Endothelial cell (in vitro differentiated cells): ENCODE measurements around the gene FGB. TPM values are rescaled to one million over a fixed set of nuclear protein-coding genes. Genes with fewer than 3 reads are reported as not detected.

Experiments
- DNase-seq: peaks from one replicate; pipeline ENCODE4 v3.0.0; 2021; ENCODE audit warnings: low spot score
- H3K27ac Mint-ChIP-seq: one replicate; pipeline ENCODE4 v1.8.0; 2021; ENCODE audit warnings: mixed read lengths, inconsistent platforms; ENCODE audit not compliant: unreplicated experiment
- H3K27me3 Mint-ChIP-seq: one replicate; pipeline ENCODE4 v1.8.0; 2021; ENCODE audit warnings: mild to moderate bottlenecking, moderate library complexity, mixed read lengths, inconsistent platforms; ENCODE audit not compliant: unreplicated experiment
- H3K36me3 Mint-ChIP-seq: one replicate; pipeline ENCODE4 v1.8.0; 2021; ENCODE audit warnings: mild to moderate bottlenecking, low read depth, mixed read lengths, inconsistent platforms; ENCODE audit not compliant: unreplicated experiment
- H3K4me1 Mint-ChIP-seq: one replicate; pipeline ENCODE4 v1.8.0; 2021; ENCODE audit warnings: mild to moderate bottlenecking, mixed read lengths, inconsistent platforms; ENCODE audit not compliant: unreplicated experiment
- H3K4me3 Mint-ChIP-seq: one replicate; pipeline ENCODE4 v1.8.0; 2021; ENCODE audit warnings: mild to moderate bottlenecking, mixed read lengths, inconsistent platforms; ENCODE audit not compliant: unreplicated experiment
- H3K9me3 Mint-ChIP-seq: one replicate; pipeline ENCODE4 v1.8.0; 2021; ENCODE audit warnings: mixed read lengths, inconsistent platforms; ENCODE audit not compliant: unreplicated experiment
- total RNA-seq: library from RNA; stranded (reverse); fragmentation: NEBNext Ultra II Directional; extraction: Animal tissue kit (Norgen Biotek cat#: 25700); gene quantifications from one replicate; pipeline ENCODE4 v1.2.1, GENCODE V29; 2021; ENCODE audit not compliant: unreplicated experiment
- TF ChIP-seq, protein P1 (sequence below): fragments of 200-600 bp; sonication (generic); IDR thresholded peaks from one replicate; pipeline ENCODE4 v1.5.0; 2021; ENCODE audit warnings: antibody characterized with exemption; ENCODE audit not compliant: unreplicated experiment

The FGB gene
- total RNA-seq, 1 donor from 2014 or later = not detected

DNA sequence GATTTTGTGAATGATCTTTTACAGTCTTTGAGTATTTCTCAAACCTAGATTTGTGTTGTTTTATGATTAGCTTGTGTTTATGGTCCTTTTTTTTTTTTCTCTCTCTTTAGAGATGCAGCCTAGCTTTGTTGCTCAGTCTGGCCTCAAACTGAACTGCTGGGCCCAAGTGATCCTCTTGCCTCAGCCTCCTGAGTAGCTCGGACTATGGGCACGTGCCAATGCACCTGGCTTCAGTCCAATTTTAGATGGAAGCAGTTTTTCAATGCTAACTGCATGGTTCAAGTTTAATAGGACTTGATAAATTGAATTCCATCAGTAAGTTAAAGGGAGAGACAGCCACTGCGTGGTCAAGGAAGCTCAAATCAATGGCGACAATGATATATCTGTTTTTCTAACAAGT, 53.5 kb downstream of the FGB start:
- Mint-ChIP-seq H3K4me3 (no peak overlapping the region), H3K4me1 (no peaks in the 10 kb centered on the region), H3K9me3 (no peaks in the 10 kb centered on the region), H3K27ac (no peak overlapping the region), H3K27me3 (no peaks in the 10 kb centered on the region), H3K36me3 (no peaks in the 10 kb centered on the region)
- TF ChIP-seq, protein P1, sequence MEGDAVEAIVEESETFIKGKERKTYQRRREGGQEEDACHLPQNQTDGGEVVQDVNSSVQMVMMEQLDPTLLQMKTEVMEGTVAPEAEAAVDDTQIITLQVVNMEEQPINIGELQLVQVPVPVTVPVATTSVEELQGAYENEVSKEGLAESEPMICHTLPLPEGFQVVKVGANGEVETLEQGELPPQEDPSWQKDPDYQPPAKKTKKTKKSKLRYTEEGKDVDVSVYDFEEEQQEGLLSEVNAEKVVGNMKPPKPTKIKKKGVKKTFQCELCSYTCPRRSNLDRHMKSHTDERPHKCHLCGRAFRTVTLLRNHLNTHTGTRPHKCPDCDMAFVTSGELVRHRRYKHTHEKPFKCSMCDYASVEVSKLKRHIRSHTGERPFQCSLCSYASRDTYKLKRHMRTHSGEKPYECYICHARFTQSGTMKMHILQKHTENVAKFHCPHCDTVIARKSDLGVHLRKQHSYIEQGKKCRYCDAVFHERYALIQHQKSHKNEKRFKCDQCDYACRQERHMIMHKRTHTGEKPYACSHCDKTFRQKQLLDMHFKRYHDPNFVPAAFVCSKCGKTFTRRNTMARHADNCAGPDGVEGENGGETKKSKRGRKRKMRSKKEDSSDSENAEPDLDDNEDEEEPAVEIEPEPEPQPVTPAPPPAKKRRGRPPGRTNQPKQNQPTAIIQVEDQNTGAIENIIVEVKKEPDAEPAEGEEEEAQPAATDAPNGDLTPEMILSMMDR = no peak
- DNase-seq = no peak

DNA sequence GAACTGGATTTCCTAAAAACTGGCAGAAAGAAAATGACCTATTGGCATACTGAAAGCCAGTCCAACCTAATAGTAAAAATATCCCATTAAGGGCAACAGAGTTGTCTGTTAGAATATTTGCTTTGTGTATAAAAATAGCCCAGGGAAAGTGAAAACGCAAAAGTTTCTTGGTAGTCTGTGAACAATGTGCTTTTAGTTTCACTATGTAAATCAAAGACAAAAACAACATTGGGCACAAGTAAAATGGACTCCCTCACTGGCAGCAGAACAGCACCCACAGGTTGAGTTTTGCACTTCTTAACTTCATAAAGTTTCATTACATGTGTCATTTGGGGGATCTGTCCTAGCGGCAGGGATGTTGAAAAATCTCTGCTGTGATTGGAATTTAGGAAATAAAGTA, 53.9 kb downstream of the FGB start:
- Mint-ChIP-seq H3K27me3 (no peaks in the 10 kb centered on the region), H3K36me3 (no peaks in the 10 kb centered on the region), H3K4me3 (no peak overlapping the region), H3K27ac (no peak overlapping the region), H3K4me1 (no peaks in the 10 kb centered on the region), H3K9me3 (no peaks in the 10 kb centered on the region)
- TF ChIP-seq, protein P1 = no peak
- no peak for DNase-seq

DNA sequence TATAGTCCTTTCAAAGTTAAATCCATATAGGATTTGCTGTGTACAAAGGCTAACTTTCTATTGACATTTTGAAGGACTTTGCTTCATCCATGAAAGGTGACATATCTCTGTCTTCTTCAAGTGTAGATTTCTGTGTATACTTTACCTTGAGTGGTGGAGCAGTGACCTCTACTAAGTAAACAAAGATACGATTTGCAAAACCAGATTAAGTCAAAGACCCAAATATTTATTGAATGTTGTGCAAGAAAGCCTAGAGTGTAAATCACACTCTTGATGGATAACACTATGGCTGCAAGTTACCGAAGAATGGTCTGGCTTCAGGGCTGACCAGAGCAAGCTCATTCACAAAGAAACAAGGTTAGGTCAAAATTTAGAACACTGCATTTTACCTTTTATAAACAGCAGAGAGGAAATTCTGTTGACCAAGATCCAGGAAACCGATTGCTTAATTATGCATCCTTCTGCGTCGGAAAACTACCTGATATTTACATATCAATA, 55.1 kb downstream of the FGB start:
- no peak overlapping the region for H3K27ac Mint-ChIP-seq
- no peaks in the 10 kb centered on the region for H3K27me3 Mint-ChIP-seq
- TF ChIP-seq, protein P1 = no peak
- H3K4me1 Mint-ChIP-seq = no peaks in the 10 kb centered on the region
- DNase-seq = no peak
- no peaks in the 10 kb centered on the region for H3K9me3 Mint-ChIP-seq
- no peak overlapping the region for H3K4me3 Mint-ChIP-seq
- no peaks in the 10 kb centered on the region for H3K36me3 Mint-ChIP-seq

DNA sequence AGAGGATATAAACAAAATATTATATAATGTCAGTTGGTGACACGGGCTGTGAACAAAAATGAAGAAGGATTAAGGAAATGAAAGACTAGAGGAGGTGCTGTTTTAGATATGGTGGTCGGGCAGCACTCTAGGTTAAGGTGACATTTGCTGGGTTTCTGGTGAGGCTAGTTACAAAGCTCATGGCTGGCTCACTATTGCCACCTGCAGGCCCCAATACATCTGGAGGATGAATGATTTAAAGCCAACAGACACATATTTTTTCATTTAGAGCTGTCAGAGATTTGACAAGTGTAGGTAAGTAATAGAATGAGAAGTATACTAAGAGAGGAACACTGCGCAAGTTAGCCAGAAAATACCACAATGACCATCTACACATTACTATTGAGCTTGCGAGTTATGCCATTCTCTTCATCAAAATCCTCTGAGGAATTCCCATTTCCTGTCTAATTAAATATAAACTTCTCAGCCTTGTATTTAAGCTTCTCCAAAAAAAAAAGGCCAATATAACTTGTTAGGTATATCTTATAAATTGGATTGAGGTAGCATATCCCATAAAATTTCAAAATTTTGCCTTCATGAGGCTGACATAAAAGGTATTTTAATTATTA, 56.0 kb downstream of the FGB start:
- no peak overlapping the region for H3K27ac Mint-ChIP-seq
- no peaks in the 10 kb centered on the region for H3K9me3 Mint-ChIP-seq
- no peaks in the 10 kb centered on the region for H3K4me1 Mint-ChIP-seq
- no peak overlapping the region for H3K4me3 Mint-ChIP-seq
- no peaks in the 10 kb centered on the region for H3K36me3 Mint-ChIP-seq
- no peaks in the 10 kb centered on the region for H3K27me3 Mint-ChIP-seq
- TF ChIP-seq, protein P1 = peak; percentile 64
- peak; percentile 67 for DNase-seq

DNA sequence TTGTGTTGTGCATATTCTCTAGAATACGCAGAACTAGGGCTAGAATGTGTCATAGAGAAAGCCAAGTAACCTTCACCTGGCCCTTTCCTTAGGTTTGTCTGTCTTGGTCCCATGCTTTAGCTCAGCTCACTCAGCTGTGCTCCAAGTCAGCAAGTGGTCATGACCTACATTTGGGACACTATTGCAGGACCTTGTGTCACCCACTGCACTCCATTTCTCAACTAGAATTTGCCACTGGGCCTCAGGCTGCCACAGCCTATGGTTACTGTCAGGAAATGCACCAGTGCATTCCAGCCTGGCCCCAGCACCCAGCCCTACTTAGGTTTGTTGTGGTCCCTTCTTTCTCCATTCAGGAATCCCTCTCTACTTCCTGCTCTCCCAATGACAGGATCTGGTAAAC, 57.3 kb downstream of the FGB start:
- Mint-ChIP-seq H3K4me3 (no peak overlapping the region), H3K27me3 (no peaks in the 10 kb centered on the region), H3K27ac (no peak overlapping the region), H3K4me1 (no peaks in the 10 kb centered on the region), H3K9me3 (no peaks in the 10 kb centered on the region), H3K36me3 (no peaks in the 10 kb centered on the region)
- TF ChIP-seq, protein P1 = no peak
- no peak for DNase-seq

Other genes starting within 250 kb of the FGB start
- gene DCHS2, start 71.2 kb upstream of the FGB start, total RNA-seq = not detected
- 70.6 TPM for gene PLRG1, start 12.6 kb upstream of the FGB start, total RNA-seq
- not detected for gene FGA, start 27.7 kb downstream of the FGB start, total RNA-seq
- not detected for gene FGG, start 49.6 kb downstream of the FGB start, total RNA-seq
- gene LRAT, start 181.0 kb downstream of the FGB start, total RNA-seq = 0.64 TPM
- gene RBM46, start 218.3 kb downstream of the FGB start, total RNA-seq = not detected